GM19193 (cell line): ENCODE results near the gene GALNS.
A peak's percentile ranks its signal among the peaks of the same experiment; 100 is the strongest.

Experiments
- POLR2A ChIP-seq: IDR thresholded peaks from 4 replicates; pipeline ENCODE4 v1.6.1; 2011; ENCODE audit not compliant: insufficient read depth, insufficient read length; ENCODE audit errors: extremely low read depth

Gene GALNS

DNA sequence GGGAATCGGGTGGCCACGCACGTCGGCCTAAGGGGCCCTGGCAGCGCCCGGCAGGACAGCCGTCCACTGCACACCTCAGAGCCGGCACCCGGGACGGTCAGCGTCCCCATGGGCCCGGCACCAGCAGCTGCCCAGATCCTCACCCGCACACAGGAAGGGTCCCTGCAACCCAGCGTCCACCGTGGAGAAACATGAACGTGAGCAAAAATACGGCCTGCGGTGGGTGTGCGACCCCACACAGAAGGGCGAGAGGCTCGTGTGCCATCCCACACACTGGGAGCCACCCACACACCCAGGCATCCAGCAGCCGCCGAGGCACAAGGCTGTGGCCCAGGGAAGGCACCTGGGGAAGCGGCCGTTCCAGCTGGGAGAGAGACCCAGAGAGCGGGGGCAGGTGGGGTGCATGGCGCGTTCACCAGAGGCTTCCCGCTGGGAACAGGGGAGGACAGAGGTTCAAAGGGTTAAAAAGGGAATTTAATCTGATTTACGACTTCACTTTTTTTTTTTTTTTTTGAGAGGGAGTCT is 78.1 kb downstream of the GALNS start:
- no peak for TF ChIP-seq POLR2A

DNA sequence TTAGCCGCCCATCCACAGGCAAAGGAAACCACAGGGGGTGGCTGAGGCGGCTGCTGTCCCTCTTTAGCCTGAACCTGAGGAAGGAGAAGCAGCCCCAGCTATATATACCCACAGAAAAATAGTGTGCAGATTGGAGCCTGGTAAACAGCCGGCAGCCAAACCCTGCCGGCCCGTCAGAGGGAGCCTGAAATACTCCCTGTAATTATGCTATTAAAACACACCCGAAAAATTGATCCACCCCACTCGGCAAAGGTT is 78.5 kb downstream of the GALNS start:
- TF ChIP-seq POLR2A = no peak

DNA sequence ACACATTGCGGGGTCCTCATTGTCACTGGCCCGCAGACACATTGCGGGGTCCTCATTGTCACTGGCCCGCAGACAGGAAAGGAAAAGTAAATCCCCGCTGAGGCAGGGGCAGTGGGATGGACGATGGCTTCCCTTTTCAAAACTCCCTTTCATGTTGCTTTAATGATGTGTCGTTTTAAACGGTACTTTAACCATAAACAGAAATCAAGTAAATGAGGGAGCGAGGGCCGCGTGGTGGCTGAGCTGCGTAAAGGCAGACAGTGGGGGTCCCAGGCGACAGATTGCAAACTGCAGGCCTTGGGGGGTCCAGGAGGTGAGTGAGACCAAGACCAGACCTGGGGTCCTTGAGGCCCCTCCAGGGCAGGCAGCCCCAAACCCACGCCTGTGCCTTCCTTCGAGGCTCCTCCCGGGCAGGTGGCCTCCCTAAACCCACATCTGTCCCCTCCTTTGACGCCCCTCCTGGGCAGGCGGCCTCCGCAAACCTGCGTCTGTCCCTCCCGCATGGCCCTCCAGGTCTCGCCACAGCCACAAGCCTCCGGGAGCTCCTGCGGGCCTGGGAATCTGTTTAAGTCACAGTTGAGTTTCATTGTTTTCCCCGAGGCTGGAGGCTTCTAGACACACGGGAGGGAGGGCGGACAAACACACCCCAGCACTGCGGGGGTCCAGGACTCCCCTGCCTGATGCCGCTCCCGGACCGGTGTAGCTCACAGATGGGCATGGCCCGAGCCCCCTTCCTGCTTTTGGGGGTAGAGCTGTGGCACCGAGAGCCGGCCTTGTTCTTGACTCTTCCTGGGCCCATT is 79.1 kb downstream of the GALNS start:
- TF ChIP-seq POLR2A = no peak

DNA sequence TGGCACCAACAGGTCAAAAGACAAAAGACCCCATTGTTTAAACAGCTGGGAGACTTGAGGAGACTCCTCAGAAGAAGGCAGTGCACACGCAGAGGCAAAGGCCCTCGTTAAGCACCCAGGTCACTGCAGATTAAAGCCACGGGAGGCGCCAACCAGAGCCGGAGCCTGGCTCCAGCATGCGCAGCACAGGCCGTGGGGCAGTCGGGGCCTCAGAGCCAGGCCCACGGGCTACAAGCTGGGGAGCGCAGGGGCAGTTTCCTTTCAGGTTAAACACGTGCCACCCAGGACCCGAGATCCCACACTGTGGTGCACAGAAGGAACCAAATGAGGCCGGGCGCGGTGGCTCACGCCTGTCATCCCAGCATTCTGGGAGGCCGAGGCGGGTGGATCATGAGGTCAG is 80.9 kb downstream of the GALNS start:
- no peak for TF ChIP-seq POLR2A

DNA sequence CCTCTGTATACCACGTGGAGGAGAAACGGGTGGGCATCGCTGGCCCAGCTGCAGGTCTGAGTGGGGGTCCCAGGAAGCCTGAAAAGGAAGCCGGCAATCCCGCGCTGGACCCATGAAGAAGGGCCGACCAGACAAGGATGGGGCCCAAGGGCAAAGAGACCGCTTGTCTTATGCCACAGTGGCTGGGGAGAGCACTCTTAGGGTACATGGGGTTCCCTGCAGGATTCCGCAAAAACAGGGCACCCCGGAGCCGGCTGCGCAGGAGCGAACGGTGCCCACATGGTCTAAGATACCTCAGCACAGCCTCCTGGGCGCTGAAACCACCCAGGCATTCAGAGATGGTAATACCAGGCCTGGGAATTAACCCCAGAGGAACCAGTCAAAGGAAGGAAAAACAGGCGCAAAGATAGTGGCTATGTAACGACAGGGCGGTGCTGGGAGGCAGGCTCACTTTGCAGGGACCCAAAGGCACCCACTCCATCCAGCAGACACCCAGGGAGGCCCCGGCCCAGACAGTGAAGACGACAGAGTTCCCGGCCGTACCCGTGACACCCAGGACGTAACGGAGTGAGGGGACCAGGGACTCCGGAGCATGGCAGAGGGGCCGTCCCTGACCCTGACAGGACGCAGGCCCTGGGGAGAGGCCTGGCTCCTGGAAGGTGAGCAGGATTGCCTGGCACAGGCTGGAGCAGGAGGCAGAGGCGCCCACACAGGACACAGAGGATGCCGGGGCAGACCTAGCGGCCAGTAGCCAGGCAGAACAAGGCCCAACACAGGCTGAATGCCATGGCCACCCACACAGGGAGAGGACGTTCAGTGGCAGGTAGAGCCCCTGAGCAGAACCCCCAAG is 82.0 kb downstream of the GALNS start:
- no peak for TF ChIP-seq POLR2A

DNA sequence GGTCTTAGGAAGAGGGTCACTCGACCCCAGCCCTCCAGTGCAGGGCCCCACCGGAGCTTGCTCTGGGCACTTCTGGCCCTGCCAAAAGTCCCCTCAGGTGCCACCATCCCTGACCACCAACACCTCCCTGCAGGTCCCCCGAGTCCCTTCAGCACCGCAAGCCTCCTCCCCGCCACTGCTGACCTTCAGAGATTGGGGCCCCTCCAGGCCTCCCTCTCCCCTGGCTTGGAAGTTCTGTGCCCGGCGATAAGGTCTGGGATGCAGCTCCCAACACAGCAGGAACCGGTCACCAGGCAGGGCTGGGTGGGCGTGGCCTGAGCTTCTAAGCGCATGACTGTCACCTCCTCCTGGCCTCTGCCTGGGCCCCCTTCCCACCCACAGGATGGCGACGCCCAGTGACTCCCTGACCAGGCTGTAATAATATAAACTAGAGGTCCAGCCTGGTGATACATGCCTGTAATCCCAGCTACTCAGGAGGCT is 82.9 kb downstream of the GALNS start:
- TF ChIP-seq POLR2A = no peak

DNA sequence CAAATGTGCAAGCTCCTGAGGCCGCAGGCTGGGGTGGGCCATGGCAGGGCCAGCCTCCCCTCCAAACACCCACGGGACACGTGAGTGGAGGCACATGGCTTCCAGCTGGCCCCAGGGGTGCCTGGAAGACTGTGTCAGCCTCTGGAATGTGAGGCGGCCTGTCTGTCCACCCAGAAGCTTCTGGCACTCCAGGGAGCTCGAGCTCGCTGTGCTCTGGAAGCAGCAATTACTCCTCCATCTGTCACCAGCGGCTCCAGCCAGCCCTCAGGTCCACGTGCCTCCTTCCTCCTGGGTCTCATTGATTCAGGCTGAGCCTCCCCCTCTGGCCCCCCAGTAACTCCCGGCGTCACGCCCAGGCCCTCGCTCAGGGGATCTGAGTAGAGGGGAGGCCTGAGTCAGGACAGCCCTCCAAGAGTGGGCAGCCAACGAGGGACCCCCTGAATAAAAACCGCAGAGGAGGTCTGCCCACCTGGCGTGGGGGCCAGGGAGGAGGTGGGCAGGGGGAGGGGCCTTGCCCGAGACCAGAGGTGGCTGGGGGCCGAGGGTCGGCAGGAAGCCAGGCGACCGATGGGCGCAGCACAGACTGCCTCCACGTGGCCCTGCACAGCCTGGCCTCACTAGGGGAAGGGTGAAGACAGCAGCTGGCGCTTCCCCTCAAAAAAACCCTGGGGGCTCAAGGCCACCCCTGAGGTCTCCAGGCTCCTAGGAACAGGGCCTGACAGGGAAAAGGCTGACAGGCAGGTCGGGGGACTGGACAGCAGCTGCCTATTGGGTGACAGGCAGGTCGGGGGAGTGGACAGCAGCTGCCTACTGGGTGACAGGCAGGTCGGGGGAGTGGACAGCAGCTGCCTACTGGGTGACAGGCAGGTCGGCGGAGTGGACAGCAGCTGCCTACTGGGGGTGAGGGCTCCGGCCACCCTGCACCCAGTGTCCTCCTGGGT is 83.6 kb downstream of the GALNS start:
- TF ChIP-seq POLR2A = no peak

DNA sequence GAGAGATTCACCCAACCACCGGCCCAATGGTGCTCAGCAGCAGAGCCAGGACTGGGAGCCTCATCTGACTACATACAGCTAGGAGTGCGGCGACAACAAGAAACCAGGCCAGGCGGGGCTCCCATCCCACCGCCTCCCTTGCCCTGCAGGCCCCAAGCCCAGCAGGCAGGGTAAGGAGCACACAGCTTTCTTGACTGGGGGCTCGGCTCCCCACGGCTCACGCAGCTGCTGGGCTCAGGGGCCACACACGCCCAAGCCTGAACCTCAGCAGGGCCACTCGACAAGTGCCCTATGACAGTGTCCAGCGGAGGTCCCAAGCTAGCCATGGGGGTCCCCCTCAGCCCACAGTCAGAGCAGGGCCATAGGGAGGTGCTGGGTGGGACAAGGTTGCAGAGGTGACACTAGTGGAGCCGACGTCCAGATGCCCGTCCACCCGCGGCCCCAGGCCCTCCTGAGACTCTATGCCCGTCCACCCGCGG is 85.4 kb downstream of the GALNS start:
- TF ChIP-seq POLR2A = no peak

DNA sequence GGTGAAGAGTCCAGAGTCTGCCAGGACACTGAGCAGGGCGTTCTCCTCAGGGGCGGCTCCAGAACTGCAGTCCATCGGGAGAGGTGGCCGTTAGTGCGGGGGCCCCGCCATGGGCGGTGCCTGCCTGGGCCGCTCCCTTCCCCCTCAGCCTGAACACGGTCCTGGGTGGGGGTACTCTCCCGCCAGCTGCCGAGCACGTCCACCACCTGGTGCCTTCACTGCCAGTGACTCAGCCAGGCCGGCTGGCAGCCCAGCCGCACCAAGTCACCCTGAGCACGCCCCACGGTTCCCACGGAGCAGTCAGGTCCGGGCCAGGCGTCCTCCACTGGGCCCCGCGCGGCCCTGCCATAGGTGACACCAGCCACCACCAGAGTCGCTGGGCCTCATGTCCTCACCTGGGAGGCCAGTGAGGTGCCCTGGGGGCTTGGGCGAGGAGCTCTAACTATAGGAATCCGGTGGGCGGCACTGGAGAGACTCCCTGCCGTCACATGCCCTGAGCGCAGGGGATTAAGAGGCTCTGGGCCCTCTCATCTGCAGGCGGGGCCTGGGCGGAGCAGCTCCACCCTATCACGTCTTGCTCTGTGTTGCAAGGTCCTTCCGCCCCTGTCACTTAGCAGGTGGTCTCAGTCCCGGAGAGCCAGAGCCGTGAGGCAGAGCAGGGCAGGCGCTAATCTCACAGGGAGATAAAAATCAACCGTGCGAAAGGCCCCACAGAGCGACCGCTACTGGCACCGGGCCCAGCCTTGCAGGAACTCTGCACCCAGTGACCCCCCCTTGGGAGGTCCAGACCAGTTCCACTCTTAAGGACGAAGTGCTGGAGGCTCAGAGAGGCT is 86.1 kb downstream of the GALNS start:
- peak; percentile 39 for TF ChIP-seq POLR2A

DNA sequence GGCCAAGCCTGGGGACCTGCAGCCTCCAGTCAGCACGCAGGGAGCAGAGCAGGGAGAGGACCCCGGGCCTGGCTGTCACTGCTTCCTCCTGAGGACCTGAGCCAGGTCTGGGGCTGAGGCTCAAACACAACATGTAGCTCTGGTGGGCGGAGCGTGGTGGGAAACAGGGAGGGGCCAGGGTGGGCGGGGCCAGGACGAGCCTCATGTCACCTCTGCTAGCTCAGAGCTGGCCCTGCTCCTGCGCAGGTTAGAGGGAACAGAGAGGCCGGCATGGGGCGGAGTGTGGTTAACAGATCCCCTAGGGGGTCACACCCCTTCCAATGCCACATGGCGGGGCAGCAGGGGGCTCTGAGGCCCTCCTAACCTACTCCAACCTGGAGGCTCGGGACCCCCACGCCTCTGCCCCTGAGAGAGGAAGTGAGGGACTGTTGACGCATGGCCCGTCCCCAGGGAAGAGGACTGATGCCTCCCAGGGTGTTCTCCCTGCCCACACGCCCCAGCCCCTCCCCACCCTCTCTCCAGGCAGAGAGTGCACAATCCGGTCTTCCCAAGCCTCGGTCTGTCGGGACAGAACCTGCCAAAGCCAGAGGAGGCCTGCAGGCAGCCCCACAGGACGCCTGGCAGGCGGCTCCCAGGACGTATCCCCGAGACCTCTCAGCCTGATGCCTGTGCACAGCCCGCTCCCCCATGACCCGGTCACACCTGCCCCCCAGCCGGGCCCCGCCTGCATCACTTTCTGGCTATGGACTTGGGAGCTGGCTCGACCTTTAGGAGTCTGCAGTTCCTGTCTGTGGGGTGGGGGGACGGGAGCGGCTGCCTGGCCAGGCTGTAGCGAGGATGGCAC is 86.9 kb downstream of the GALNS start:
- no peak for TF ChIP-seq POLR2A

DNA sequence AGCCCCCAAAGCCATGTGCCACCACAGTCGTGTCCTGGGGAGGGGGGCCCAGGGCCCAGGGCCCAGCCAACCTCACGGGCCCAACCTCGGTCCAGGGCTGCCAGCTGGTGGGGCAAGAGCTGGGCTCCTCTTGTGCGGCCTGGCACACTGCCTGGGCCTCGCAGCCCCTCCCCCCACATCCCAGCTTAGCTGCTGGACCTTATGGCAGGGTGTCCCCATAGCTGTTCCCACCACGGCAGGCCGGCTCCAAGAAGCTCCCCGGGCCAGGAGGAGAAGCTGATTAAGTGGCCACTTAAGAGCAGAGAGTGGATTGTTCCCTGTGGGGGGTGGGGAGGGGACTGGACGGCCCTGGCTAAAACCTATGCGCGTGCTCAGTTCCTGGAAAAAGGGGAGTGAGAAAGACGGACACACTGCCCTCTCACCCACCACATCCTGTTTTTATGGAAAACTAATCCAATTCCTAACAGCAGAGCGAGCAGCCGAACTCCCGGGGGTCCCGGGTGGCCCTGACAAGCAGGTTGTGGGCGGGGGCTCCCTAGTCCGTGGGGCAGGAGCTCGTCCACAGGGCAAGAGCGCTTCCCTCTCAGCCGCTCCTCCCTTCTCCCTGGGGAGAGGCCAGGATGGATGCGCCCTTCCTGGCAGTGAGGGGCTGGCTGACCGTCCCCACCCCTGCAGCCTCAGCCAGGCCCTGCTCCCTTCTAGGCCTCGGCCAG is 88.5 kb downstream of the GALNS start:
- TF ChIP-seq POLR2A = no peak

DNA sequence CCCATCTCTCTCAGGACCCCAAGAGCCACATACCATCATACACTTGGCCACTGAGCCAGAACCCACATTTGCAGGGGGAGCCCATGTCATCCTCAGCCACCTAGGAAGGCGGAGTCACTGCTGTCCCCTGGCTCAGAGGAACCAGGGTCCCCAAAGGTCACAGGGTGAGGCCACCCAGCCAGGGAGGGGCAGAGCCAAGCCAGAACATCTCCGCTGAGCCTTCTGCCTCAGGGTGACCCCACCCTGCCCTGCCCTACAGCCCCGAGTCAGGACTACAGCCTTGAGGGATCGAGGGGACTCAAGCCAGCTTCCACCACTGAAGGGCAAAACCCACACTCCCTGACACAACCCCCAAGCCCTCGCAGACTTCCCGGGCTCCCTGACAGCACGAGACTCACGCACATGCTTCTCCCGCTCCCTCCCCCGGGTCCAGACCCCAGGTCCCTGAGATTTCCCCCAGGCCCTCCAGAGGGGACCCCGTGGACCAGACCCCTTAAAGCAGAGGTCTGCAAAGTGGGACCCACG is 89.1 kb downstream of the GALNS start:
- TF ChIP-seq POLR2A = no peak
